IMR-90 (cell line): ENCODE data around the gene ABCG4. TPM values are rescaled to one million over a fixed set of nuclear protein-coding genes. Genes with fewer than 3 reads are reported as not detected.

ENCODE experiments used
- ATAC-seq: fragments of 200-7000 bp; cut with Tn5 transposase; 2 replicates; pipeline ENCODE4 v1.9.1; 2020; ENCODE audit warnings: low read depth, mild to moderate bottlenecking, moderate library complexity
- BruUV-seq: library from RNA; stranded (reverse); fragments of 400-500 nt; replicated peaks from 2 replicates; lab custom pipeline; 2021; lab: Mats Ljungman, UMichigan
- CTCF ChIA-PET: fragments of 300-600 bp; formaldehyde crosslinking; extraction: SDS; loops from one replicate; lab custom pipeline; 2021; ENCODE audit warnings: antibody characterized with exemption; lab: Yijun Ruan, JAX
- POLR2A ChIA-PET: fragments of 300-600 bp; sonication (Branson Sonifier 250); formaldehyde crosslinking; loops from one replicate; lab custom pipeline; 2022; ENCODE audit warnings: antibody characterized with exemption; ENCODE audit not compliant: unreplicated experiment; lab: Charles Lee
- DNase-seq: peaks from one replicate; pipeline ENCODE4 v3.0.0; 2013
- H2AFZ ChIP-seq: replicated peaks from 2 replicates; pipeline ENCODE3; 2013; ENCODE audit warnings: low read length, mild to moderate bottlenecking; ENCODE audit not compliant: poor library complexity
- H2AK5ac ChIP-seq: 2 replicates; pipeline ENCODE4 v1.6.1; 2013; ENCODE audit warnings: low read depth, low read length, inconsistent platforms
- H2AK9ac ChIP-seq: replicated peaks from 2 replicates; pipeline ENCODE3; 2013; ENCODE audit warnings: mild to moderate bottlenecking, low read depth, low read length, moderate library complexity; ENCODE audit not compliant: poor library complexity
- H2BK120ac ChIP-seq: 2 replicates; pipeline ENCODE4 v1.6.1; 2013; ENCODE audit warnings: low read depth, low read length, inconsistent platforms
- H2BK15ac ChIP-seq: 3 replicates; pipeline ENCODE4 v1.6.1; 2013; ENCODE audit warnings: low read depth, low read length, inconsistent platforms
- H2BK20ac ChIP-seq: 2 replicates; pipeline ENCODE4 v1.6.1; 2013; ENCODE audit warnings: low read depth, mild to moderate bottlenecking, inconsistent platforms, low read length, moderate library complexity
- H2BK5ac ChIP-seq: 2 replicates; pipeline ENCODE4 v1.6.1; 2013; ENCODE audit warnings: mild to moderate bottlenecking, low read depth, low read length, inconsistent platforms; ENCODE audit not compliant: poor library complexity, severe bottlenecking
- H3K14ac ChIP-seq: replicated peaks from 2 replicates; pipeline ENCODE4 v1.6.1; 2013; ENCODE audit warnings: low read depth, low read length, inconsistent platforms
- H3K18ac ChIP-seq: 2 replicates; pipeline ENCODE4 v1.6.1; 2013; ENCODE audit warnings: low read depth, low read length, control low read depth
- H3K23ac ChIP-seq: 2 replicates; pipeline ENCODE4 v1.6.1; 2013; ENCODE audit warnings: low read depth, low read length, inconsistent platforms
- H3K27ac ChIP-seq: 2 replicates; pipeline ENCODE4 v1.5.1; 2013; ENCODE audit warnings: mild to moderate bottlenecking, control low read depth, low read length; ENCODE audit not compliant: insufficient read depth
- H3K27me3 ChIP-seq: 2 replicates; pipeline ENCODE4 v1.6.1; 2013; ENCODE audit warnings: low read length; ENCODE audit not compliant: control insufficient read depth, insufficient read depth
- H3K36me3 ChIP-seq: 2 replicates; pipeline ENCODE4 v1.6.1; 2013; ENCODE audit warnings: low read length, mixed read lengths; ENCODE audit not compliant: control insufficient read depth, insufficient read depth
- H3K4ac ChIP-seq: 2 replicates; pipeline ENCODE4 v1.6.1; 2013; ENCODE audit warnings: low read depth, low read length, inconsistent platforms
- H3K4me1 ChIP-seq: 2 replicates; pipeline ENCODE4 v1.6.1; 2013; ENCODE audit warnings: low read length, mixed read lengths; ENCODE audit not compliant: control insufficient read depth, insufficient read depth
- H3K4me2 ChIP-seq: 2 replicates; pipeline ENCODE4 v1.6.1; 2013; ENCODE audit warnings: low read depth, mild to moderate bottlenecking, control low read depth, low read length, moderate library complexity
- H3K4me3 ChIP-seq: 2 replicates; pipeline ENCODE4 v1.5.1; 2013; ENCODE audit warnings: low read depth, mild to moderate bottlenecking, control low read depth, low read length, moderate library complexity; ENCODE audit not compliant: insufficient read depth
- H3K56ac ChIP-seq: 2 replicates; pipeline ENCODE4 v1.6.1; 2013; ENCODE audit warnings: low read length, inconsistent platforms; ENCODE audit not compliant: insufficient read depth; ENCODE audit errors: extremely low read depth
- H3K79me1 ChIP-seq, 2 experiments: 2 replicates each; pipeline ENCODE4 v1.6.1; 2013; ENCODE audit warnings: low read length in 2 of 2, inconsistent platforms in 1 of 2, low read depth in 1 of 2
- H3K9ac ChIP-seq: 2 replicates; pipeline ENCODE4 v1.6.1; 2013; ENCODE audit warnings: low read depth, low read length, control low read depth
- H3K9me1 ChIP-seq: 2 replicates; pipeline ENCODE4 v1.6.1; 2013; ENCODE audit warnings: low read length, inconsistent platforms; ENCODE audit not compliant: insufficient read depth
- H3K9me3 ChIP-seq: 2 replicates; pipeline ENCODE4 v1.6.1; 2013; ENCODE audit warnings: low read length; ENCODE audit not compliant: control insufficient read depth, insufficient read depth
- H4K20me1 ChIP-seq: 2 replicates; pipeline ENCODE4 v1.6.1; 2013; ENCODE audit warnings: low read length, inconsistent platforms; ENCODE audit not compliant: insufficient read depth
- H4K5ac ChIP-seq: 2 replicates; pipeline ENCODE4 v1.6.1; 2013; ENCODE audit warnings: mild to moderate bottlenecking, low read depth, low read length, control low read depth
- H4K8ac ChIP-seq, 2 experiments: 2 replicates each; pipeline ENCODE4 v1.6.1; 2013; ENCODE audit warnings: low read depth in 2 of 2, low read length in 2 of 2, control low read depth in 1 of 2, inconsistent platforms in 1 of 2
- H4K91ac ChIP-seq: 2 replicates; pipeline ENCODE4 v1.6.1; 2013; ENCODE audit warnings: low read depth, low read length, inconsistent platforms; ENCODE audit not compliant: insufficient read depth
- BHLHE40 ChIP-seq: fragments of 150-350 bp; IDR thresholded peaks from 2 replicates; pipeline ENCODE4 v1.6.1; 2016; ENCODE audit warnings: mild to moderate bottlenecking, low read depth, low read length
- MAZ ChIP-seq: IDR thresholded peaks from 2 replicates; pipeline ENCODE4 v1.6.1; 2012; ENCODE audit warnings: low read depth, mild to moderate bottlenecking, low read length, improper control_type of control experiment, moderate library complexity, borderline replicate concordance
- POLR2A ChIP-seq: IDR thresholded peaks from 2 replicates; pipeline ENCODE4 v1.6.1; 2012; ENCODE audit warnings: mild to moderate bottlenecking, low read depth, low read length
- RCOR1 ChIP-seq: IDR thresholded peaks from 2 replicates; pipeline ENCODE4 v1.6.1; 2012; ENCODE audit warnings: mild to moderate bottlenecking, low read length, improper control_type of control experiment; ENCODE audit not compliant: insufficient replicate concordance
- RFX5 ChIP-seq: IDR thresholded peaks from 2 replicates; pipeline ENCODE4 v1.8.0; 2012; ENCODE audit warnings: low read depth, mild to moderate bottlenecking, low read length, moderate library complexity
- WGBS, 2 experiments: methylation state at CpG; one replicate each; pipeline versions ENCODE4 v1.1.5 to v1.1.7; 2013; ENCODE audit warnings: missing lambda C conversion rate in 2 of 2; ENCODE audit not compliant: insufficient read length in 1 of 2; ENCODE audit errors: extremely low coverage in 2 of 2; 5-methylcytosine and 5-hydroxymethylcytosine counted together
- dilution Hi-C: fragments of 300-500 bp; cut with HindIII; formaldehyde crosslinking; loops from one replicate; pipeline ENCODE4 v1.14.3; 2018; ENCODE audit warnings: low sequenced_read_pairs; ENCODE audit not compliant: unreplicated experiment
- in situ Hi-C: fragments of 300-500 bp; cut with MboI; formaldehyde crosslinking; loops from 3 replicates; pipeline ENCODE4 v1.14.3; 2019; ENCODE audit warnings: low sequenced_read_pairs, inconsistent platforms, mixed read lengths
- intact Hi-C: fragments of 100-400 bp; cut with micrococcal nuclease; formaldehyde crosslinking; loops from 2 replicates; pipeline ENCODE4 v1.10.0; 2022
- polyA plus RNA-seq, 3 experiments: library from polyadenylated mRNA; depleted of rRNA; stranded (reverse); fragments of >200 nt; gene quantifications; 2 replicates each; pipeline ENCODE4 v1.2.3, GENCODE V29; 2012; ENCODE audit warnings: low replicate concordance in 1 of 3
- total RNA-seq: library from RNA; depleted of rRNA; stranded (reverse); fragments of >200 nt; gene quantifications from 2 replicates; pipeline ENCODE4 v1.2.3, GENCODE V29; 2012

Gene ABCG4
- total and polyA plus RNA-seq, 2 of the 4 experiments (the other 2 are of a cell fraction): under 0.01 to 0.26 TPM

DNA sequence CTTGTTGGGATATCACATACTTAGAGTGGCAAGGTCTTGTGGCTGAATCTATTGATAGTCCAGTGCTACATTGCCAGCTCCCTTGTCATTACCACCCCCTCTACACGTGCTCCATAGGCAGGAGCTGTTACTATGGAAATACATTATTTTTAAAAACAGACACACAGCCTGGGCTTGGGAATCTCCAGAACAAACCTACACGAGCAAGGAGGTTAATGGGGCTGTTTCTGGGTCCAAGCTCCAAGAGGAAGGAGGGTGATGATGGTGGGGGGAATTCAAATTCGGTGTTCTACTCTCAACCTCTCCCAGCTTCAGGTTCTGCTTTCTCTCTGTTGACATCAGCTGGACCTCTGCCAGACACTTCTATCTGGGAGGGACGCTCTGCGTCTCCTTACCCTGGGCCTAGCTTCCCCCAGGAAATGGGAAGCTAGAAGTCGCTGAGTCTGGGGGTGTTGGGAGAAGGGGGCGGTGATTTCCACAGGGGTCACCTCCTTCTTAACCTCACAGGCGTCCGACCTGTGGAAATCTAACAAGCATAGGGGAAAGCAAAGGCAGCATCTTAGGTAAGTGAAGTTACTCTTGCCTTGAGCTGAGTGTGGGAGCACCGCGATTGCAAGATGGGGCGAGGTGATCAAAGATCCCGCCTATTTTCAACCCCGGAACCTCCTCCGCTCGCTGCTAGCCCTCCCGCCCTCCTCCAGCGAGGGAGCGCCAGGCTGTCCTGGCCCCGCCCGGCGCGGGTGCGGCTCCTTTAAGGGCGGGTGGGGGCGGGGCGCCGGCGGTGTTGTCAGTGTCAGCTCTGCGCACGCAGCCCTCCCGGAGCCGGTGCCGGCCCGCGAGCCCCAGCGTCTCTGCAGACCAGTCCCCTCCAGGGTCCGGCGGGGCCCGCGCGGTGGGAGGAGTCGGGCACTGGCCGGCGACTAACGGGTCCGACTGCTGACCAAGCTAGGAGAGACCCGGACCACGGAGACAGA, 42.0 kb upstream of the ABCG4 start, which contains the start of gene C2CD2L:
TSS of gene C2CD2L (plus strand) at position 781 of the 974 bp plus-strand sequence. CDS start 398 bp downstream, outside the sequence.
- peak within 1 kb of the TSS; percentile 91 for H2AK5ac ChIP-seq
- peaks cover 10% of the 10 kb centered on the region for H3K36me3 ChIP-seq
- ATAC-seq: peak; percentile 96
- H3K56ac ChIP-seq: peak within 1 kb of the TSS; percentile 67
- H4K5ac ChIP-seq: peak within 1 kb of the TSS; percentile 21
- peak within 1 kb of the TSS; percentile 73 for H3K27ac ChIP-seq
- peaks cover 21 to 57% of the 10 kb centered on the region in 2 experiments for H3K79me1 ChIP-seq
- peak within 1 kb of the TSS; percentile 4; the same call in 1 of the 2 replicates for H3K18ac ChIP-seq
- H3K9ac ChIP-seq: peak within 1 kb of the TSS; percentile 84
- H4K20me1 ChIP-seq: peaks cover 4% of the 10 kb centered on the region; the same call in 1 of the 2 replicates
- H2AFZ ChIP-seq: peak within 1 kb of the TSS; percentile 95
- peak within 1 kb of the TSS; percentile 80 for H3K4ac ChIP-seq
- peak within 1 kb of the TSS; percentile 37 for H3K23ac ChIP-seq
- peak within 1 kb of the TSS; percentile 93 for H4K91ac ChIP-seq
- H2BK20ac ChIP-seq: peak within 1 kb of the TSS; percentile 6; the same call in 1 of the 2 replicates
- peak within 1 kb of the TSS; percentile 15 for H2BK120ac ChIP-seq
- peak within 1 kb of the TSS; percentile 23; the same call in 1 of the 3 replicates for H2BK15ac ChIP-seq
- H2AK9ac ChIP-seq: peak within 1 kb of the TSS; percentile 93
- no peaks in the 10 kb centered on the region for H3K9me3 ChIP-seq
- H3K4me3 ChIP-seq: peak within 1 kb of the TSS; percentile 45
- no TSS peak for BruUV-seq
- in situ Hi-C loops (no loop called here), intact Hi-C loops (loop anchor here (10.0 kb wide), 1 partner anchor 368 kb away; no protein-coding TSS in a partner anchor), dilution Hi-C loops (no loop called here)
- 0% methylated on average over 18 of the region's 49 CpGs; no CpG with 5 or more reads in 1 of the 2 experiments for WGBS, 2 experiments
- TF ChIP-seq POLR2A (no peak), RCOR1 (no peak), BHLHE40 (peak; percentile 69; the same call in 1 of the 2 replicates), RFX5 (no peak), MAZ (peak; percentile 96)
- H3K4me1 ChIP-seq: peaks cover 9% of the 10 kb centered on the region
- peak within 1 kb of the TSS; percentile 95 for H3K4me2 ChIP-seq
- H3K27me3 ChIP-seq: no peaks in the 10 kb centered on the region
- H3K14ac ChIP-seq: peak within 1 kb of the TSS; percentile 76
- ChIA-PET POLR2A (interaction anchor here (0.6 kb wide), 1 partner anchor 22 kb away, joined by 11 read pairs; no protein-coding TSS in a partner anchor), CTCF (interaction anchor here (0.8 kb wide), 1 partner anchor 38 kb away, joined by 3 read pairs; no protein-coding TSS in a partner anchor)
- H4K8ac ChIP-seq: peak within 1 kb of the TSS; percentile 86 to 93
- peak; percentile 83 for DNase-seq
- H2BK5ac ChIP-seq: peak within 1 kb of the TSS; percentile 46
- H3K9me1 ChIP-seq: peaks cover 23% of the 10 kb centered on the region
